Activated CD4-positive, alpha-beta T cell treated with anti-CD3 and anti-CD28 coated beads for 36 hours (primary cell): ENCODE results near the gene RAB4B. TPM values are rescaled to one million over a fixed set of nuclear protein-coding genes. Genes with fewer than 3 reads are reported as not detected.

Experiments
- ATAC-seq: fragments of 200-7000 bp; cut with Tn5 transposase; one replicate; pipeline ENCODE4 v1.10.0; 2021; ENCODE audit warnings: mild to moderate bottlenecking, moderate library complexity
- CTCF ChIA-PET: fragments of 350-600 bp; sonication (Branson Sonifier 250); formaldehyde crosslinking; loops from one replicate; lab custom pipeline; 2021; ENCODE audit warnings: antibody characterized with exemption; lab: Charles Lee
- POLR2A ChIA-PET: fragments of 350-600 bp; sonication (Branson Sonifier 250); formaldehyde crosslinking; loops from one replicate; lab custom pipeline; 2021; ENCODE audit warnings: antibody characterized with exemption, inconsistent platforms; lab: Charles Lee
- DNase-seq: peaks from one replicate; pipeline ENCODE4 v3.0.0-alpha.2; 2020
- H3K27ac Mint-ChIP-seq: one replicate; pipeline ENCODE4 v1.8.0; 2021; ENCODE audit warnings: mixed read lengths
- H3K27me3 Mint-ChIP-seq: one replicate; pipeline ENCODE4 v1.8.0; 2021; ENCODE audit warnings: mixed read lengths
- H3K36me3 Mint-ChIP-seq: one replicate; pipeline ENCODE4 v1.8.0; 2021; ENCODE audit warnings: low read depth, mixed read lengths
- H3K4me1 Mint-ChIP-seq: one replicate; pipeline ENCODE4 v1.8.0; 2021; ENCODE audit warnings: mixed read lengths
- H3K4me3 Mint-ChIP-seq: one replicate; pipeline ENCODE4 v1.8.0; 2021; ENCODE audit warnings: mild to moderate bottlenecking, moderate library complexity, mixed read lengths
- H3K9me3 Mint-ChIP-seq: one replicate; pipeline ENCODE4 v1.8.0; 2021; ENCODE audit warnings: low read depth, mixed read lengths
- intact Hi-C, 2 experiments: fragments of 100-400 bp; cut with DNase I in 1 of 2; cut with micrococcal nuclease in 1 of 2; formaldehyde crosslinking; loops; one replicate each; pipeline versions ENCODE4 v1.14.2 to v1.15.1; 2022 to 2024; cut with DNase I, micrococcal nuclease
- total RNA-seq, 2 experiments: library from RNA; stranded (reverse); gene quantifications; one replicate each; pipeline ENCODE4 v1.2.3, GENCODE V29; 2021

Gene RAB4B
- total RNA-seq, 2 experiments from 2014 or later, result 26.4 to 33.7 TPM

- H3K27ac Mint-ChIP-seq, result peak overlapping the region; percentile 37
Observed at GRCh38 chr19:40740747-40741146, 37.3 kb upstream of the RAB4B start.

GRCh38 chr19:40741527-40742390 is 36.3 kb upstream of the RAB4B start:
- ATAC-seq, result no peak
- intact Hi-C loops, result no loop called here
- ChIA-PET CTCF (interaction anchor here (0.6 to 0.9 kb wide), 2 partner anchors 9 to 39 kb away, joined by 3 read pairs; partner anchors contain the start of genes ACTMAP and SNRPA), POLR2A (no interaction called here)
- H3K27me3 Mint-ChIP-seq, result no peaks in the 10 kb centered on the region
- no peaks in the 10 kb centered on the region for H3K4me1 Mint-ChIP-seq
- H3K27ac Mint-ChIP-seq, result no peak overlapping the region
- DNase-seq, result no peak
- H3K36me3 Mint-ChIP-seq, result peaks cover 10% of the 10 kb centered on the region
- no peaks in the 10 kb centered on the region for H3K9me3 Mint-ChIP-seq
- no peak overlapping the region for H3K4me3 Mint-ChIP-seq

More at GRCh38 chr19:40740747-40741146, 37.3 kb upstream of the RAB4B start:
- no peak for ATAC-seq
- no peaks in the 10 kb centered on the region for H3K9me3 Mint-ChIP-seq
- CTCF ChIA-PET, result interaction anchor here (0.6 to 1.2 kb wide), 2 partner anchors 33 to 78 kb away, joined by 4 read pairs; no protein-coding TSS in a partner anchor
- intact Hi-C loops, result no loop called here
- H3K4me1 Mint-ChIP-seq, result no peaks in the 10 kb centered on the region
- POLR2A ChIA-PET, result interaction anchor here (0.6 kb wide), 1 partner anchor 9 kb away, joined by 3 read pairs; no protein-coding TSS in a partner anchor
- no peak for DNase-seq
- no peak overlapping the region for H3K4me3 Mint-ChIP-seq
- peaks cover 11% of the 10 kb centered on the region for H3K36me3 Mint-ChIP-seq
- H3K27me3 Mint-ChIP-seq, result no peaks in the 10 kb centered on the region

GRCh38 chr19:40742477-40742876 is 35.6 kb upstream of the RAB4B start:
- H3K4me3 Mint-ChIP-seq, result no peak overlapping the region
- no peaks in the 10 kb centered on the region for H3K9me3 Mint-ChIP-seq
- DNase-seq (no peak), ATAC-seq (no peak)
- H3K27ac Mint-ChIP-seq, result no peak overlapping the region
- H3K36me3 Mint-ChIP-seq, result peaks cover 6% of the 10 kb centered on the region
- intact Hi-C loops, result no loop called here
- ChIA-PET CTCF (interaction anchor here (0.6 to 0.9 kb wide), 3 partner anchors 8 to 64 kb away, joined by 3 read pairs; partner anchors contain the start of genes ACTMAP and SNRPA), POLR2A (no interaction called here)
- H3K27me3 Mint-ChIP-seq, result no peaks in the 10 kb centered on the region
- no peaks in the 10 kb centered on the region for H3K4me1 Mint-ChIP-seq

- H3K4me1 Mint-ChIP-seq, result no peaks in the 10 kb centered on the region
- CTCF ChIA-PET, result interaction anchor here (0.6 to 0.9 kb wide), 4 partner anchors 8 to 131 kb away, joined by 3 read pairs; partner anchors contain the start of genes ACTMAP and SNRPA
- no peaks in the 10 kb centered on the region for H3K9me3 Mint-ChIP-seq
- no peaks in the 10 kb centered on the region for H3K27me3 Mint-ChIP-seq
- H3K36me3 Mint-ChIP-seq, result peaks cover 4% of the 10 kb centered on the region
- intact Hi-C loops, result no loop called here
- DNase-seq (no peak), ATAC-seq (no peak)
- H3K27ac Mint-ChIP-seq, result no peak overlapping the region
- H3K4me3 Mint-ChIP-seq, result no peak overlapping the region
- POLR2A ChIA-PET, result interaction anchor here (0.6 kb wide), 1 partner anchor 78 kb away, joined by 4 read pairs; no protein-coding TSS in a partner anchor
Observed at GRCh38 chr19:40742886-40743285, 35.2 kb upstream of the RAB4B start.

- Mint-ChIP-seq H3K27me3 (no peaks in the 10 kb centered on the region), H3K27ac (no peak overlapping the region), H3K4me1 (peaks cover 3% of the 10 kb centered on the region), H3K9me3 (no peaks in the 10 kb centered on the region), H3K4me3 (no peak overlapping the region), H3K36me3 (peaks cover under 1% of the 10 kb centered on the region)
- intact Hi-C loops, result loop anchor here in 1 of 2 experiments (1.0 kb wide), 1 partner anchor 75 kb away; no protein-coding TSS in a partner anchor
- ATAC-seq (no peak), DNase-seq (no peak)
- ChIA-PET POLR2A (no interaction called here), CTCF (interaction anchor here (0.7 to 1.7 kb wide), 4 partner anchors 11 to 409 kb away, joined by 3 to 5 read pairs (median 4); no protein-coding TSS in a partner anchor)
Observed at GRCh38 chr19:40743926-40744325, 34.1 kb upstream of the RAB4B start.

GRCh38 chr19:40744554-40745401 is 33.3 kb upstream of the RAB4B start:
- CTCF ChIA-PET, result interaction anchor here (0.7 to 1.7 kb wide), 4 partner anchors 10 to 92 kb away, joined by 3 to 5 read pairs (median 4); no protein-coding TSS in a partner anchor
- no peaks in the 10 kb centered on the region for H3K27me3 Mint-ChIP-seq
- intact Hi-C loops, result loop anchor here in 1 of 2 experiments (1.0 kb wide), 1 partner anchor 75 kb away; no protein-coding TSS in a partner anchor

GRCh38 chr19:40745402-40745780 is 32.7 kb upstream of the RAB4B start:
- ATAC-seq (no peak), DNase-seq (no peak)
- no peak overlapping the region for H3K27ac Mint-ChIP-seq
- H3K4me1 Mint-ChIP-seq, result peaks cover 16% of the 10 kb centered on the region
- intact Hi-C loops, result no loop called here
- CTCF ChIA-PET, result interaction anchor here (0.7 to 0.8 kb wide), 2 partner anchors 23 to 92 kb away, joined by 3 to 4 read pairs; no protein-coding TSS in a partner anchor
- POLR2A ChIA-PET, result no interaction called here
- H3K9me3 Mint-ChIP-seq, result no peaks in the 10 kb centered on the region
- H3K27me3 Mint-ChIP-seq, result no peaks in the 10 kb centered on the region
- no peak overlapping the region for H3K4me3 Mint-ChIP-seq
- H3K36me3 Mint-ChIP-seq, result peaks cover 4% of the 10 kb centered on the region

More at GRCh38 chr19:40744554-40745401, 33.3 kb upstream of the RAB4B start:
- H3K4me1 Mint-ChIP-seq, result peaks cover 10% of the 10 kb centered on the region
- H3K9me3 Mint-ChIP-seq, result no peaks in the 10 kb centered on the region
- H3K27ac Mint-ChIP-seq, result no peak overlapping the region
- no peaks in the 10 kb centered on the region for H3K36me3 Mint-ChIP-seq
- POLR2A ChIA-PET, result no interaction called here
- DNase-seq (peak; percentile 63), ATAC-seq (peak; percentile 71)
- H3K4me3 Mint-ChIP-seq, result no peak overlapping the region

GRCh38 chr19:40747536-40747935 is 30.5 kb upstream of the RAB4B start:
- DNase-seq (no peak), ATAC-seq (no peak)
- intact Hi-C loops, result no loop called here
- no peak overlapping the region for H3K4me3 Mint-ChIP-seq
- H3K36me3 Mint-ChIP-seq, result peaks cover 19% of the 10 kb centered on the region
- no peak overlapping the region for H3K27ac Mint-ChIP-seq
- no peaks in the 10 kb centered on the region for H3K9me3 Mint-ChIP-seq
- H3K27me3 Mint-ChIP-seq, result no peaks in the 10 kb centered on the region
- CTCF ChIA-PET, result interaction anchor here (1.0 to 1.3 kb wide), 3 partner anchors 37 to 60 kb away, joined by 3 read pairs; no protein-coding TSS in a partner anchor
- peaks cover 17% of the 10 kb centered on the region for H3K4me1 Mint-ChIP-seq
- POLR2A ChIA-PET, result no interaction called here

- POLR2A ChIA-PET, result interaction anchor here (0.5 to 3.7 kb wide), 11 partner anchors 17 to 578 kb away, joined by 3 to 46 read pairs (median 4); partner anchors contain the start of genes COQ8B, EGLN2, ITPKC and RAB4B
- CTCF ChIA-PET, result interaction anchor here (0.6 to 1.6 kb wide), 13 partner anchors 8 to 559 kb away, joined by 3 to 17 read pairs (median 4); partner anchors contain the start of genes COQ8B, EGLN2, ITPKC and RAB4B
- peaks cover 34% of the 10 kb centered on the region for H3K4me1 Mint-ChIP-seq
- peak within 1 kb of the TSS; percentile 81 for H3K4me3 Mint-ChIP-seq
- DNase-seq (peak; percentile 100), ATAC-seq (peak; percentile 90)
- no peaks in the 10 kb centered on the region for H3K9me3 Mint-ChIP-seq
- peak within 1 kb of the TSS; percentile 99 for H3K27ac Mint-ChIP-seq
- intact Hi-C loops, result loop anchor here (1.0 to 2.0 kb wide), 18 partner anchors 25 to 647 kb away; partner anchors contain the start of genes COQ8B (in 2 of the 2), NUMBL (in 2 of the 2), AKT2 (in 1 of the 2) and B9D2 (in 1 of the 2)
- peaks cover 35% of the 10 kb centered on the region for H3K36me3 Mint-ChIP-seq
- no peaks in the 10 kb centered on the region for H3K27me3 Mint-ChIP-seq
Observed at GRCh38 chr19:40750058-40750873, 27.8 kb upstream of the RAB4B start, which contains the start of gene ACTMAP. TSS of gene ACTMAP (minus strand) at chr19:40750477. CDS start at chr19:40749803, 674 bp downstream.
